Epidermal melanocyte (primary cell): ENCODE data around the gene CYP11A1.

ENCODE experiments used
- DNase-seq: peaks from one replicate; pipeline ENCODE4 v3.0.0; 2011; ENCODE audit warnings: low spot score; ENCODE audit not compliant: insufficient read length

Gene CYP11A1

GRCh38 chr15:74367296-74367854, at the start of gene CYP11A1:
CYP11A1 (minus strand) TSS chr15:74367646; CDS start chr15:74367585, 61 bp downstream.
- no peak for DNase-seq

GRCh38 chr15:74417225-74417624, 49.8 kb upstream of the CYP11A1 start:
- no peak for DNase-seq

- no peak for DNase-seq
Measured at GRCh38 chr15:74415966-74416916, 48.8 kb upstream of the CYP11A1 start.

- DNase-seq = no peak
Measured at GRCh38 chr15:74414603-74415338, 47.3 kb upstream of the CYP11A1 start.

GRCh38 chr15:74414081-74414580, 46.7 kb upstream of the CYP11A1 start:
- DNase-seq = no peak

- DNase-seq = no peak
Measured at GRCh38 chr15:74413350-74414080, 46.1 kb upstream of the CYP11A1 start.

GRCh38 chr15:74412159-74412558, 44.7 kb upstream of the CYP11A1 start:
- no peak for DNase-seq

GRCh38 chr15:74411686-74412085, 44.2 kb upstream of the CYP11A1 start:
- DNase-seq = no peak

- no peak for DNase-seq
Measured at GRCh38 chr15:74410502-74410901, 43.1 kb upstream of the CYP11A1 start.

- no peak for DNase-seq
Measured at GRCh38 chr15:74409225-74409624, 41.8 kb upstream of the CYP11A1 start.

GRCh38 chr15:74408815-74409214, 41.4 kb upstream of the CYP11A1 start:
- DNase-seq = no peak

- DNase-seq = no peak
Measured at GRCh38 chr15:74408385-74408784, 40.9 kb upstream of the CYP11A1 start.

GRCh38 chr15:74406992-74407705, 39.7 kb upstream of the CYP11A1 start:
- peak; percentile 88 for DNase-seq

GRCh38 chr15:74406517-74406916, 39.1 kb upstream of the CYP11A1 start:
- DNase-seq = no peak

- no peak for DNase-seq
Measured at GRCh38 chr15:74405823-74406222, 38.4 kb upstream of the CYP11A1 start.

GRCh38 chr15:74403991-74404563, 36.6 kb upstream of the CYP11A1 start:
- no peak for DNase-seq

GRCh38 chr15:74403588-74403919, 36.1 kb upstream of the CYP11A1 start:
- no peak for DNase-seq

- no peak for DNase-seq
Measured at GRCh38 chr15:74402873-74403587, 35.6 kb upstream of the CYP11A1 start.

GRCh38 chr15:74402337-74402841, 34.9 kb upstream of the CYP11A1 start:
- no peak for DNase-seq
